Measurements from ENCODE around the gene EDDM3A.
"Not testable (repeated sequence)": the region's sequence is repeated elsewhere in the genome, so short reads cannot be mapped to it uniquely, and the experiment has no call there.

Gene EDDM3A

DNA sequence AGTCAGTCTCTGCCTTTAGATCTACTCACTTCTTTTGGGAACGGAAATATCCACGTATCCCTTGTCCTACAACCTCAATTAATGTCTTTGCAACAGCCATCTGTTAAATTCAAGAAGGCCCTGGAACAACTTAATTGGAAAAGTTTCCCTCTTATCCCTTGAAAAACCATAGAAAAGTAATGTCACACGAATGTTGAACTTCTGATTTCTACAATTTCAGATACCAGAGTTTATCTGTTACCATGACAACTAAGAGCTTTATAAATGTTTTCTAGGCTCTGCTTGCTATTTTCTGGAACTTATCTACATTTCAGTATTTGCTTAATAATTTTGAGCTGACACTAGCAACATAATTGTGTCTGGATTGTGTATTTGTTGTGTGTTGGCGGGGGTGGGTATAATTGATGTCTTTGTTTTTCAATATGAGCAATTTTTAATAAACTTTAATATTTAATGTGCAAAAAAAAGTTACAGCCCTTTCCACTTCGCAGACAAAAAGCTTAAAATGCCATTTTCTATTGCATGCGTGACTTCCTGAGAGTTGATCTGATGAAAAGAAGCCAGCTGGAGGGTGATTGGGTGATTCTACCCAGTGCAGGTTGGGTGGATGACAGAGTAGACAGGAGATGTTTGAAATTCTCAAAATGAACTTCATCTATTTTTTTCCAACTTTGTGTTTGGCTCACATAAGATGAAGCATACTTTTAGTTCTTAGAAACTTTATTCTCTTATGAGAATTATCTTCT is 11.8 kb upstream of the EDDM3A start:
- no peak for DNase-seq

DNA sequence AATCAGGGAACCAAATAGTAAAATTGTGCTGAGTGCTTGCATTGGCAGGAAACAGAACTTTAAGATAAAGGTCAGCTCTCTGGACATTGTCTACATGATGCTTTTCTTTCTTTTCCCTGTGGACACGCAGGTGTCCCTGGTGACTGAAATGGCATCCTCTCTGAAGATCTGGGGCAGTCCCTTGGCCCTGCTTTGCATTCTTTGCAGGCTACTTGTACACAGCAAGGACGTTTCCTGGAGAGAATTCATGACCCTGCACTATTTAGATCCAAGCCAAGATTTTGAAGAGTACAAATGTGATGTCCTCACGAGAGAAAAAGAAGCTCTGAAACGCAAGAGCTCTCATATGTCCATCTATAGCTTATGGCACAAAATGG is 11.3 kb upstream of the EDDM3A start:
- no peak for DNase-seq

DNA sequence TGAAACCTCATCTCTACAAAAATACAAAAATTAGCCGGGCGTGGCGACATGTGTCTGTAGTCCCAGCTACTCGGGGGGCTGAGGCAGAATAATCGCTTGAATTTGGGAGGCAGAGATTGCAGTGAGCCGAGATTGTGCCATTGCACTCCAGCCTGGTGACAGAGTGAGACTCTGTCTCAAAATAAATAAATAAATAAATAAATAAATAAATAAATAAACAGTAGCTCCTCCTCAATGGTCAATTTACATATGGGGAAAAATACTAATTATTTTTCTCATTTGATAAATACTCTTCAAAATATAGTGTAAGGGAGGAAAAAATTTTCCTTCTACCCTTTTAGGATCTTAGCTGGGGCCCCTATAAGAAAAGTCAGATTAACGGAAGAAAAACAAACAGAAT is 7.4 kb upstream of the EDDM3A start:
- not testable (repeated sequence) for DNase-seq

DNA sequence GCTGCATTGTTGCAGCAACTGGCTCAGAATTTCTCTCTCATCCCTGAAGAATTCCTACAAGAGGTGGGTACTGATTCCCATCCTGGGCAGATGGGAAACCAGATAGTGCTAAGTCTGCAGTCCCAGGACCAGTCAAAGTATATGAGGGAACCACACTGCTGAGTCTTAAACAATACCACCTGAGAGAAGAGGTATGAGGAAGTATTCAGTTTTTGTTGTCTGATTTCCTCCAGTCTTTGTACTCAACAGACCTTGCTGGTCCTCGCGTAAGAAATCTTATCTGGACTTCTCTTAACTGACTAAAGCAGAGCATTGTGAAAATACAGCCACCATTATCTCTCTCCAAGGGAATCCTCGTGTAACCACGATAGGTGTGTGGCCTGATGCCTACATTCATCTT is 3.6 kb upstream of the EDDM3A start:
- no peak for DNase-seq

DNA sequence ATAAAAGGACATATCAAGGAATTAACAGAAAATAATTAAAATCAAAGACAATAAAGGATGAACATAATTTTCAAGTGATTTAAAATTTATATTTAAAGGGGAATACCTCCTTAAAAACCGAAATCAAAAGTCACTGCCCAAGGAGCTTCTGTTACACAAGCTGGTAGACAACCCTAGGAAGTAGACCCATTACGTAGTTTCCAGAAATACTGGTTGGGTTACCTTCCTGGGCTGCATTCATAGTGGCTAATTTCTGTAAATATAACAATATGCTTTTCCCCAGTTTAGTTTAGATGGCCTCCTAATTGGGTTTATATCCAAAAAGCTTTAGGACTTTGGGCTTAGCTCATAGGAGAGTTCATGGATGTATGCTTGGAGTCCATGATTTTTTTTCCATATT is 2.1 kb upstream of the EDDM3A start:
- no peak for DNase-seq

DNA sequence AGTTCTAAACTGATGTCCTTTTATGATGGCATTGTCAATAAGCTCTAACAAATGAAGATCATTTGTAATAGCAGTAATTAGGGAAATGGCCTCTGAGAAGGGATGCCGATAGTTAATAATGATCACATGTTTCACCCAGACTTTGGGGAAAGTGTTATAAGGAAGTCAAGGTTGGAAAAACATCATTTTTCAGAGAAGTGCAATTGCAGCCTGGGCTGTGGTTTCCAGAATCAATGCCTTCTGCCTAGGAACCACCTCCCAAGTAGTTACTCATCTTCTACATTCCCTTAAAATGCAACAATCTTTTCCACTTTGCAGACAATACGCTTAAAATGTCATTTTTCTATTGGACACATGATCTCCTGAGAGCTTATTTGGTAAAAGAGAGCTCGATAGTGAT is 879 bp downstream of the EDDM3A start:
- DNase-seq = no peak

DNA sequence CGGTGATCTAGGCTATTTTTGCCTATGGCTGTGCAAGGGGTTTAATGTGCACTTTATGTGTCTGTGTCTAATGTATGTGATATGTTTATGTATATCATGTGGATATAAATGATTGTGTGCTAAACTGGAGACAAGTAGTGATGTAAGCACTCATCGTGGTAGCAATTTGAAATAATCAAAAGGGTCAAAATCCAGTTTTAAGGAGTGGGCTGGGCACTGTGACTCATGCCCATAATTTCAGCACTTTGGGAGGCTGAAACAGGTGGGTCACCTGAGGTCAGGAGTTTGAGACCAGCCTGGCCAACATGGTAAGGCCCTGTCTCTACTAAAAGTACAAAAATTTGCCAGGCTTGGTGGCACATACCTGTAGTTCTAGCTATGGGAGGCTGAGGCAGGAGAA is 2.8 kb downstream of the EDDM3A start:
- DNase-seq = no peak

DNA sequence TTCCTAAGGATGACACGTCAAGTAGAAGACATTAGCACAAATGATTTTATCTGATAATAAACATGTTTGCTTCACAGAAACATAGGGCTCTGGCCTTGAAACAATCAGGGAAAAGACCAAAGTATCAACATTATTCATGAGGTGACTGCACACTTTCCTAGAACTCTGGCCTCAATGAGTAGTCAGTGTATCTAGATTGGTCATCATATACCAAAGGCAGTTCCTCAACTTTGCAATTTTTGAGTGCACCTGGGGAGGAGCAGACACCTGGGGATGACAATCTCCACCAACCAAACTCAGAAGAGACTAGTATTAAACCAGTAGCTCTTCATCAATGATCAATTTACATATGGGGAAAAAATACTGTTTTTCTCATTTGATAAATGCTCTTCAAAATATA is 4.5 kb downstream of the EDDM3A start:
- no peak for DNase-seq

DNA sequence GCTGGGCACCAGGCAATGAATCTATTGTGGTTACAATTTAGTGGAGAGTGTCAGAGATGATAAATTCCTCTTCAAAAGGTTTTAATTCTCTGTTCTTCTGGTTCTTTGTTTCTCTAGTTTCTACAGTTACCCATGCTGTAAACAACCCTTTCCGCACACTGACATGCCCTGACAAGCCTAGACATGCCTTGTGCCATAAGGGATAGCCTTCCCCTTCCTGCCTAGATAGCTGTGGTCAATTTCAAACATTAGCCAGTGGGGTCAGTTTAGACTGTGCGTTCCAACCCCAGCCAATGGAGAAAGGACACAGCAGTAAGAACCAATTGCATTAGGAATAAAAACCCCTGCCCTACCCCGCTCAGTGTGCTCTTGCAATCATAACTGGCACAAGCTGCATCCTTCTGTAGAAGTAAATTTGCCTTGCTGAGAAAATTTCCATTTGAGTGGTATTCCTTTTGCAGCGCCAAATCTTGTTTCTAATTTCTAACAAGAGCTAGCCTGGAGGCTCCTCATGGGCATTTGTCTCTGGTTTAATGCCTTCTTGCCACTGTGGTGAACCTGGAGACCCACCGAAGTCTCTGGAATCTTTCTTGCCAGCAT is 6.4 kb downstream of the EDDM3A start:
- DNase-seq = no peak

DNA sequence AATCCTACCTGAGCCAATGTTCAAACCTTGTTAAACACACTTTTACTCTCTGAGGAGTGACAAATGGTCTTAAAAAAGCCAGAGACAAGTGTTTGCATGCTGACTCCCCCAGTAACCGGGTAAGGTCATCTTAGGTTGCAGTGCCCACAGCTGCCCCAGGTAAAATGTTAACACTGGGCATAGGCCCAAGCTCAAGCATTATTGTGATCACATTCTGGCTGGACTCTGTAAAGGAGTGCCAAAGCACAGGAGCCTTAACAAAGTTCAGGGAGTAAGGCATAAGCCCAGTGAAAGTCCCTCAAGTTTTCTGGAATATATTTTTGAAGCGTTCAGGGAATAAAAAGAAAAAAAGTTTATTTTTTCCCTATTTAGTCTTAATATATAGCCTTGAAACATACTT is 8.6 kb downstream of the EDDM3A start:
- DNase-seq = no peak

DNA sequence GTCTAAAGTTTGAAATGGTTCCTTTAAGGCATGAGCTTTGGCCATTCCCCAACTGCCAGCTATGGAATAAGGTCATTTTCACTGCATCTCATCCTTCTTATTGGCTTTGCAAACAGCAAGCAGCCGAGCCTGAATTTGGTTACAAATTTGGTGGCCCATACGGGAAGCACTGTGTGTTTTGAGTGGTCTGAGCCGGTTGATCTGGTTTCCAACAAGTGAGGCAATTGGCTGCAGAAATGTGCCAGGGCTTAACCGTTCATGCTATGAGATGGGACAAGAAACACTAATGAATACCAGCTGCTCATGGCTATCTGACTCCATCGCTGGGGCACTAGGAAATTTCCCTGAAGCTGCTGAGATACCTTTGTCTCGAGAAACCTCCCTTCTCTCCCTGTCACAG is 9.3 kb downstream of the EDDM3A start:
- DNase-seq = no peak

DNA sequence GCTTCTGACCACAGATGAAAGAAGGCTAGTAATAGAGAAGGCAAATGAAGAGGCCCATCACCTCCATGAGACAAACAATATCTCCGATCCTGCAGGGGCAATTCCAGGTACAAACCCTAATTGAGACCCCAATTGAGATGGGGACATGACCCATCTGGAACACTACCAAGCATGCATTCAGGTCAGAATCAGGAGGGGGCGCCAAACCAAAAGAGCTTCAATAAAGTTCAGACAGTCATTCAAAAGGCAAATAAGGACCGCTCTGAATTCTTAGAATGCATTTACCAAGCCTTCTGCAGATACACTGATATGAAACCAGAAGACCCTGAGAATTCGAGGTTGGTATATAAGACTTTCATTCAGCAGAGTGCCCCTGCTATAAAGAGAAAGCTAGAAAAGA is 12.3 kb downstream of the EDDM3A start:
- DNase-seq = peak; percentile 12

DNA sequence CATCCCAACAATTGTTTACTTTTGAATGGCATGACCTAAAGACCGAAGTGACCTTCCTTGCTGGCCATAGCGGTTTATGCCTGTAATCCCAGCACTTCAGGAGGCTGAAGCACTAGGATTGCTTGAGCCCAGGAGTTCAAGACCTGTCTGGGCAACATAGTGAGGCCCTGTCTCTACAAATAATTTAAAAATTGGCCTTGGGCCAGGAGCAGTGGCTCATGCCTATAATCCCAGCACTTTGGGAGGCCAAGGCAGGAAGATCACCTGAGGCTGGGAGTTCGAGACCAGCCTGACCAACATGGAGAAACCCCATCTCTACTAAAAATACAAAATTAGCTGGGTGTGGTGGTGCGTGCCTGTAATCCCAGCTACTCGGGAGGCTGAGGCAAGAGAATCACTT is 13.8 kb downstream of the EDDM3A start:
- not testable (repeated sequence) for DNase-seq

DNA sequence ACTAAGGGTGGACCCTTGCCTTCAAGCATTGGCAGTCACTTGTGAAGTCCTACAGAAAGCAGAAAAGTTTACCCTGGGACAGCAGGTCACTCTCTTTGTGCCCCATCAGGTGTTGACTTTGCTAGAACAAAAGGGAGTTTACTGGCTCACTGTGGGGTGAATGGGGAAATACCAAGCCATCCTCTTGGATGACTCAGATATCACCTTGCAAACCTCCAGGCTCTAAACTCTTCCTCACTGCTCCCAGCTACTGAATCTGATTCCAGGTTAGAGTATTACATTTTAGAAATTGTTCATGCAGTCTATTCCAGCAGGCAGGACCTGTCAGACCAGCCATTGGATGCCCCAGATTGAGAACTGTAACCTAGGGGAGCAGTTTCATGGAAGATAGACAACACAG is 15.3 kb downstream of the EDDM3A start:
- no peak for DNase-seq

DNA sequence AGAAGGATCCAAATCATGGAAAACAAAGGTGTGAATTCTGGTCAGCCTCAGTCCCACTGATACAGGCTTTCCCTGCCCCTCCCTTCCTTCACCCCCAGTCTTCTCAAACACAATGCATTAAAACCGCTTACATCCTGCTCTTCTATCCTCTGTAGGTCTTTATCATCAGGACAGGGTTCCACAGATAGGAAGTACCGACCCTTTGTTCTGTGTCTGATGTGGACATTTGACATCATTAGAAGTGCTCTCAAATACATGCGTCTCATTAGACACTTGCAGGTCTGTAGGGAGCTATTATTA is 22.9 kb downstream of the EDDM3A start:
- no peak for DNase-seq

DNA sequence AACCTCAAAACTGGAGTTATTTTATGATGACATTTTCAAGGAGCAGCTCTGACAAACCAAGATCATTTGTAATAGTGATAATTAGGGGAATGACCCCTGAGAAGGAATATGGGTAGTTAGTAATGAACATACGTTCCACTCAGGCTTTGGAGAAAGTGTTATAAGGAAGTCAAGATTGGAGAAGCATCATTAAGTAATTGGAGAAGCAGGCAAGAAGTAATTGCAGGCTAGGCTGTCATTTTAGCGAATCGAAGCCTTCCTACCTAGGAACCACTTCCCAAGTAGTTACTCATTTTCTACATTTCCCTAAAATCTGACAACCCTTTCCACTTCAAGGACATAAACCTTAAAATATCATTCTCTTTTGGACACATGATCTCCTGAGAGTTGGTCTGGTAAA is 23.7 kb downstream of the EDDM3A start:
- DNase-seq = no peak

DNA sequence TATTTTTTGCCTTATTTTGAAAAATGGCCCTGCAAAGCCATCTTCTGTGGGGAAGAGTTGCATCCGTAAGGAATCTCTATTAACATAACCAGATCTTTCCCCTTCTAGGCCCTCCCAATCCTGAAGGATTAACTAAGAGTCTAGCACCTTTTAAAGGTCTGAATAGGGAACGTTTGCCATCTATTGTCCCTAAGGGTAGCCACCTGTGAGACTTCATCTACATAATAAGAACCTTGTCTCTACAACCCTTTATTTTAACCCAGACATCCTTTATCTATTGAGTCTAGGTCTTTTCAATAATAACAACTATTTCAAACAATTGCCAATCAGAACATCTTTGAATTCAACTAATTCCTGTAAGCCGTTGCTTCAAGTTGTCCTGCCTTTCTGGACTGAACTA is 27.0 kb downstream of the EDDM3A start:
- no peak for DNase-seq

DNA sequence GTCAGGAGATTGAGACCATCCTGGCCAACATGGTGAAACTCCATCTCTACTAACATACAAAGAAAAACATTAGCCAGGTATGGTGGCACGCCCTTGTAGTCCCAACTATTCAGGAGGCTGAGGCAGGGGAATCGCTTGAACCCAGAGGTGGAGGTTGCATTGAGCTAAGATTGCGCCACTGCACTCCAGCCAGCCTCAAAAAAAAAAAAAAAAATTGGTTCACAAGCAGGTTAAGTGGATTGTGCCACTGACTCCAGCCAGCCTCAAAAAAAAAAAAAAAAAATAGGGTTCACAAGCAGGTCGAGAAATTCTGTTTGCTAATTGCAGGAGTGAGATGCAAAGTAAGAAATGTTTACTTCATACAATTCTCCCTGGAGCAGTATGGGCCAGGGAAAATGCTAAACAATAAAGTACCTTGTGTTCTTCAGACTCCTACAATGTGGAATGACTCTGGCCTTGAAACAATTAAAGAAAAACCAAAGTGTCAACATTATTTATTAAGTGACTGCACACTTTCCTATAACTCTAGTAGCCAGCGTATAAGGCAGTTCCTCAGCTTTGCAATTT is 28.7 kb downstream of the EDDM3A start:
- DNase-seq = no peak

DNA sequence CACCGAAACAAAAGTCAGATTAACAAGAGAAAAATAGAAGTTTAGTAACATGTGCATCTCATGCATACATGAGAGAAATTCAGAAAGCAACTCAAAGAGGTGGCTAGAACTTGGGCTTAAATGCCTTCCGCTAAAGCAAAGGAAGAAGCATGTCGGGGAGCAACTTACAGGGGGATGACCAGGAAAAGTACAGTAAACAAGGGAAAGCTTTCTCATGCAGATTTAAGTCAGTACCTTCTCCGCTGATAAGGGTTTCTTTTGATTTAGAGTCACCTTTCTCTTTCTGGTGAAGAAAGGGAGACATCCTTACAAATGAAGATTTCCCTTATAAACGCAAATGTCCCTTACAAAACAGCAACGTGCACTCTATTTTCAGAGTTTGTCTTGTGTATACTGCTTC is 29.4 kb downstream of the EDDM3A start:
- no peak for DNase-seq

DNA sequence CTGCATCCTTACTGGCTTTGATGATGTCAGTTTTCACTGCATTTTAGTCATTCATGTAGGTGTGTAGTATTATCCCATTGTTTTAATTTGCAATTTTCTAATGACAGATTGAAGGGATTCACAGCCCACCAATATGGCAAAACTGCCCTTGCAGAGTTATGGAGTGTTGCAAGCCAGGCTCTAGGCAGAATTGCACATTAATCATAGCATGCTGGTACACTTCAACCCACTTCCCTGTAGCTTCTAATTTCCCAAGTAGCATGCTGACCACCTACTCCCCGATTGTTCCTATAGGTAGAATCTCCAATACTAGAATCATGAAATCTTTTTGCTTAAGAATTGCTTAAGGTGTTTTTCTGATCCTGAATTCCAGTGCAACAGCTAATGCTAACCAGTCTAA is 30.2 kb downstream of the EDDM3A start:
- DNase-seq = no peak

DNA sequence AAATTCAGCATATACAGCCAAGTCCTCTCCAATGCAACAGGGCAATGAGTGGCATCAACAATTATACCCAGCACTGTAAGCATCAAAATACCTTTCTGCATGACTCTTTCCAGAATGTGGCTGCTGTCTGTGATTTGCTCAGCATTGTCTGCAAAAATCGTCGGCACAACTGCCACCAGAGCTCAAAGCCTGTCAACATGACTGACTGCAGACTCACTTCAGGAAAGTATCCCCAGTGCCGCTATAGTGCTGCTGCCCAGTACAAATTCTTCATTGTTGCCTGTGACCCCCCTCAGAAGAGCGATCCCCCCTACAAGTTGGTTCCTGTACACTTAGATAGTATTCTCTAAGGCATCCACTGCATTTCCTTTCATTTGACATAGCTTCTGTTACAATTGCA is 36.1 kb downstream of the EDDM3A start:
- DNase-seq = no peak

DNA sequence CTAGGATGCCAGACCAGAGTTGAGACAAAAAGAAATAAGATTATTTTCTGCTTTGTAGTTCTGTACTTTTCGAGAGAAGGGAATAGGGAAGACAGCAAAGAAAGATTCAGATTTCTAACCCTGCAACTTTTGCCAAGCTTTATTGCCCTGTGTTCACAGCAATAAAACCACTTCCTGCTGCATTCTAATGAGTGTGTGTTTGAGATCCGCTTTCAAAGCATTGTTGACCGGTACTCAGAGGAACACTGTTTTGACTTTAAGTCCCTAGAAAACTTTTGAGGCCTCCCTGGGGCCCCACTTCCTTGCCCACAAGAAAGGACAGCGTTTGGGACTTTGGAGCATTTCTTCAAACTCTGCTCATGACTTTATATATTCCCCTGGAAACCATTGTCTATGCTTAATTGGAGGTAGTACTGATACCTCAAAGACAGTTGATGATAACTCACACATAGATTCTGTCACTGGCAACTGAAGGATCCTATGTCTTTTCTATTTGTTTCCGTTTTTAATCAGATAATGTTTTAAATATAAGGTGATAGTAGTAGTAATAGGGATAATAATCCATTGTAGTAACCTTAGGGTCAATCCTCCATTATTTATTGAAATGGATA is 36.7 kb downstream of the EDDM3A start:
- DNase-seq = peak; percentile 10

DNA sequence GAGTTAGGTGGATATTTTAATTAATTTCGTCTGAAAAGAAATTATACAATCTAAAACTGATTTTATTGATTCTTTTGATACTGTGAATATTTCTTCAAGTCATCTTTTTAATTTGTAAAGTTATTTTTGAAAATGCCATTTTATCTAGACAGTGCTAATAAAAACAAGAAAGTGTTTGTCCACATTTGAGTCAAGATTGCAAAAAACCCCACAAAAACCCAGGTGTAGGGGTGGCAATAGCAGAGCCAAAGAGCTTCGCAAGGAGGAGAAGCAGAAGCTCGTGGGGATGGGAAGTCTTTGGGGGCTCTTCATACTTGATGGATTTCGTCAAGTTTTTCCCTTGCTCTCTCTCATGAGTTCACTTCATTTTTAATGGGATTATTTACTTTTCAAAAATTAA is 41.3 kb downstream of the EDDM3A start:
- DNase-seq = no peak

DNA sequence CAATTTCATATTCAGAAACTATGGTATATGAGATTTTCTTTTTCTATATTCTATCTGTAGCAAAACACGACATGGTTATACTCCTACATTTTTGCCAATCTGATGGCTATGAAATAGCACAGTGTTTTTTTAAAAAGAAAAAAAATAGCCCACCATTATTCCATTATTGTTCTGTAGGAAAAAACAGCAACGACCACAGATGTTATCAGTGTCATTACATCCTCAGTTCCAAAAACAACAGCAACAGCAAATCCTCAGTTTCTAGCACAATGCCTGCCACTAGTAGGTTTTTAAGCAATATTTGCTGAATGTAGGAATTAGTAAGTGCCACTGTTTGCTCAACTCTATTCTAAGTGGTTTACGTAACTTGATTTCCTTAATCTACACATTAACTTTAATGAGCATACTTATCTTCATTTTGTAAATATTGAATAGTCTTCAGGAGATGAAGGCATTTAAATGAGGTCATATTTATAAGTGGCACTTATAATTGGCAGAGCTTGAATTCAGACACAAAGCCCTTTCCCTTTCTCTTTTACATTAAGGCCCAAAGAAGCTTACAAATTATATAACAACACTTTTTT is 43.6 kb downstream of the EDDM3A start:
- DNase-seq = no peak
